Gastrocnemius medialis (tissue), 4 donors: ENCODE data around the gene CCL8. TPM values are rescaled to one million over a fixed set of nuclear protein-coding genes. Genes with fewer than 3 reads are reported as not detected.

Source experiments
- ATAC-seq, 2 donors: fragments of 150-250 bp; one replicate each; pipeline ENCODE4 v1.9.1; 2016
- DNase-seq, 2 donors: peaks; one replicate each; pipeline ENCODE4 v3.0.0-alpha.2; 2019
- H3K27ac ChIP-seq, 4 donors: fragments of 200-600 bp; sonication (generic); 1 replicate in 1 of 4; 2 replicates in 3 of 4; pipeline ENCODE4 v1.5.1; 2016 to 2018; ENCODE audit warnings: mild to moderate bottlenecking in 2 of 4, moderate library complexity in 1 of 4
- H3K27me3 ChIP-seq, 3 donors: fragments of 200-600 bp; sonication (generic) in 2 of 3; 1 replicate in 1 of 3; 2 replicates in 2 of 3; pipeline versions ENCODE4 v1.5.1 to v1.6.0; 2016 to 2019; ENCODE audit warnings: mild to moderate bottlenecking in 1 of 3, moderate library complexity in 1 of 3
- H3K36me3 ChIP-seq, 2 donors: fragments of 200-600 bp; sonication (generic) in 1 of 2; one replicate each; pipeline ENCODE4 v1.5.1; 2017 to 2018
- H3K4me1 ChIP-seq, 2 donors: fragments of 200-600 bp; sonication (generic) in 1 of 2; one replicate each; pipeline ENCODE4 v1.5.1; 2016 to 2017; ENCODE audit warnings: mild to moderate bottlenecking in 2 of 2
- H3K4me3 ChIP-seq, 4 donors: fragments of 200-600 bp; sonication (generic) in 3 of 4; 1 replicate in 1 of 4; 2 replicates in 3 of 4; pipeline ENCODE4 v1.5.1; 2016 to 2019; ENCODE audit warnings: mild to moderate bottlenecking in 2 of 4
- H3K9me3 ChIP-seq, 3 donors: fragments of 200-600 bp; sonication (generic) in 2 of 3; 1 replicate in 1 of 3; 2 replicates in 2 of 3; pipeline ENCODE4 v1.5.1; 2016 to 2019
- POLR2A ChIP-seq, 2 donors: fragments of 450-650 bp; IDR thresholded peaks; one replicate each; pipeline ENCODE4 v1.6.1; 2017; ENCODE audit warnings: antibody characterized with exemption in 2 of 2, mild to moderate bottlenecking in 2 of 2, moderate library complexity in 2 of 2
- in situ Hi-C, 4 donors: fragments of 200-750 bp; cut with MboI; loops; one replicate each; pipeline versions ENCODE4 v1.15.0 to v1.8.0; 2017; ENCODE audit warnings: low sequenced_read_pairs in 4 of 4
- intact Hi-C: fragments of 100-400 bp; cut with DNase I; formaldehyde crosslinking; loops from one replicate; pipeline ENCODE4 v1.15.1; 2023; ENCODE audit warnings: low total_unique reads
- total RNA-seq, 4 donors: library from RNA; depleted of rRNA; stranded (reverse); fragments of >200 nt; gene quantifications; one replicate each; pipeline versions ENCODE4 v1.1.0 to v1.2.3, GENCODE V29; 2016
- TF ChIP-seq, protein P1 (sequence below), 5 experiments: fragments of 450-650 bp in 3 of 5; fragments of 200-600 bp in 2 of 5; sonication (generic) in 2 of 5; IDR thresholded peaks in 4 of 5; conservative IDR thresholded peaks in 1 of 5; 1 replicate in 4 of 5; 2 replicates in 1 of 5; pipeline ENCODE4 v1.5.1; 2016 to 2019; ENCODE audit warnings: antibody characterized with exemption in 5 of 5, mild to moderate bottlenecking in 3 of 5, moderate library complexity in 3 of 5

Gene CCL8
- total RNA-seq, 4 donors from 2014 or later: 0.61 TPM; not detected in 3

DNA sequence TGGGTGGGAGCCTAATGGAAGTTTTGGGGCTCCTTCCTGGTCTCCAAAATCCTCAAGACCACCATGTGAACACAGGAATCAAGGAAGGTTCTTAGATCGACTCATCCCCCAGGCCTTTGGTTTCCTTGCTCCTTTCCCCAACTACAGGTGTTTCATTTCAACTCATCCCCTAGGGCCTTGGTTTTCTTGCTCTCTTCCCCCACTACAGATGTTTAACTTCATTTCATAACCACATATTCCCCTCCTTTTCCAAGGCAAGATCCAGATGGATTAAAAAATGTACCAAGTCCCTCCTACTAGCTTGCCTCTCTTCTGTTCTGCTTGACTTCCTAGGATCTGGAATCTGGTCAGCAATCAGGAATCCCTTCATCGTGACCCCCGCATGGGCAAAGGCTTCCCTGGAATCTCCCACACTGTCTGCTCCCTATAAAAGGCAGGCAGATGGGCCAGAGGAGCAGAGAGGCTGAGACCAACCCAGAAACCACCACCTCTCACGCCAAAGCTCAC is 33.9 kb upstream of the CCL8 start, which contains the start of gene CCL11:
Gene CCL11, plus strand, starts transcription at position 457 of the 507 bp plus-strand sequence. CDS start 67 bp downstream, outside the sequence.
- no peak within 1 kb of the TSS for H3K27ac ChIP-seq
- DNase-seq (no peak), ATAC-seq (no peak)
- H3K4me3 ChIP-seq: no peak within 1 kb of the TSS
- peaks cover 0 to 3% of the 10 kb centered on the region in 2 donors for H3K4me1 ChIP-seq
- intact Hi-C loops: no loop called here
- H3K27me3 ChIP-seq: no peaks in the 10 kb centered on the region
- in situ Hi-C loops: no loop called here
- no peaks in the 10 kb centered on the region for H3K36me3 ChIP-seq
- no peaks in the 10 kb centered on the region for H3K9me3 ChIP-seq
- TF ChIP-seq POLR2A (IDR thresholded peaks at IDR 0.05): no peak
- TF ChIP-seq, protein P1, sequence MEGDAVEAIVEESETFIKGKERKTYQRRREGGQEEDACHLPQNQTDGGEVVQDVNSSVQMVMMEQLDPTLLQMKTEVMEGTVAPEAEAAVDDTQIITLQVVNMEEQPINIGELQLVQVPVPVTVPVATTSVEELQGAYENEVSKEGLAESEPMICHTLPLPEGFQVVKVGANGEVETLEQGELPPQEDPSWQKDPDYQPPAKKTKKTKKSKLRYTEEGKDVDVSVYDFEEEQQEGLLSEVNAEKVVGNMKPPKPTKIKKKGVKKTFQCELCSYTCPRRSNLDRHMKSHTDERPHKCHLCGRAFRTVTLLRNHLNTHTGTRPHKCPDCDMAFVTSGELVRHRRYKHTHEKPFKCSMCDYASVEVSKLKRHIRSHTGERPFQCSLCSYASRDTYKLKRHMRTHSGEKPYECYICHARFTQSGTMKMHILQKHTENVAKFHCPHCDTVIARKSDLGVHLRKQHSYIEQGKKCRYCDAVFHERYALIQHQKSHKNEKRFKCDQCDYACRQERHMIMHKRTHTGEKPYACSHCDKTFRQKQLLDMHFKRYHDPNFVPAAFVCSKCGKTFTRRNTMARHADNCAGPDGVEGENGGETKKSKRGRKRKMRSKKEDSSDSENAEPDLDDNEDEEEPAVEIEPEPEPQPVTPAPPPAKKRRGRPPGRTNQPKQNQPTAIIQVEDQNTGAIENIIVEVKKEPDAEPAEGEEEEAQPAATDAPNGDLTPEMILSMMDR (IDR thresholded peaks at IDR 0.05 in 4 of 5, conservative IDR thresholded peaks at IDR 0.05 in 1 of 5): no peak

GRCh38 chr17:34287875-34288274 is 31.4 kb upstream of the CCL8 start:
- DNase-seq: no peak
- ATAC-seq: no peak
- no peak overlapping the region for H3K27ac ChIP-seq
- H3K9me3 ChIP-seq: no peaks in the 10 kb centered on the region
- H3K27me3 ChIP-seq: no peaks in the 10 kb centered on the region
- peaks cover 0 to 3% of the 10 kb centered on the region in 2 donors for H3K4me1 ChIP-seq
- intact Hi-C loops: no loop called here
- TF ChIP-seq, protein P1 (IDR thresholded peaks at IDR 0.05 in 4 of 5, conservative IDR thresholded peaks at IDR 0.05 in 1 of 5): no peak
- TF ChIP-seq POLR2A (IDR thresholded peaks at IDR 0.05): no peak
- H3K4me3 ChIP-seq: no peak overlapping the region
- in situ Hi-C loops: no loop called here
- H3K36me3 ChIP-seq: no peaks in the 10 kb centered on the region

DNA sequence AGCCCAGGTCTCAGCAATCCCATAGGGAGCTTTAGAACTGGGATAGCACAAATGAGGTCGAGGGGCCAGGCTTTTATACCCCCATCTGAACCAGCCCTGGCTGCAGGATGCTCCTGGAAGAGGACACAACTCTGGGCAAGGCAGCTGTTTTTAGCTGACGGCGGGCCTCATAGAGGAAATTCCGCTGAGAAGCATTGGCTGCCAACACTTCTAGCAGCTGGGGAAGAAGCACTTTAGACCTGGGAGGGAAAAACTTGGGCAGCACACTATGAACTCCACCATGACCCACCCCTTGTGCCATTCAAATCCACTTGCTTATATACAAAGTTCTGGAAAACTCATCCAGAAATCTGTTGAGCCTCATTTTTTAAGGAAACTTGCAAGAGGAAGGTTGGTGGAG is 28.6 kb upstream of the CCL8 start:
- no peaks in the 10 kb centered on the region for H3K36me3 ChIP-seq
- no peak overlapping the region for H3K27ac ChIP-seq
- TF ChIP-seq POLR2A (IDR thresholded peaks at IDR 0.05): no peak
- TF ChIP-seq, protein P1 (IDR thresholded peaks at IDR 0.05 in 4 of 5, conservative IDR thresholded peaks at IDR 0.05 in 1 of 5): no peak
- no peak for ATAC-seq
- H3K4me1 ChIP-seq: no peaks in the 10 kb centered on the region
- DNase-seq: no peak
- no peaks in the 10 kb centered on the region for H3K27me3 ChIP-seq
- no peak overlapping the region for H3K4me3 ChIP-seq
- H3K9me3 ChIP-seq: no peaks in the 10 kb centered on the region
- intact Hi-C loops (no loop called here), in situ Hi-C loops (no loop called here)

DNA sequence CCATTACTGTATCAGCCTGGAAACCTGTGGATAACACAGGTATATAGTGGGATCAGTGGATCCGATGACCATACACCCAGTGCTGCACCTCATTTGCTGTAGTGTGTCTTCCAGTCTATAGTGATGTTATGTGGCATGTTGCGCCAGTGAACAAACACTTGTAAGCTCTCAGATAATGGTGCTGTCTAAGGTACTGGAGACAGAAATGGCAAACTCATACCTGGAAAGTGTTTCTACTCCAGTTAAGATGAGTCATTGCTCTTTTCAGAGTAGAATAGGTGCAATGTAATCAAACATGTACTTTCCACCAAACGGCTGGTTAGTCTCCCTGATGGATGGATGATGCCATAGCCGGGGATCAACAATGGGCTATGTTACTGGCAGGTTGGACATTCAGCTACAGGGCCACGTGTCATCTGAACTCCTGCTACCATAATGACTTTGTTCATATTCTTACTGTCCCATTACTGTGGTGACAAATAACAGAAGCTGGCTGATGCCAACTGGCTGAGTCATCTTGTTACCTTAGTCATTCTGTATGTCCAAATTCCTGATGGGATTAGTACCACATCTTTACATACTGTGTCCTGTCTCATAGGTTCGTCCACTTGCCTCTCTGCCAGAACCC is 27.4 kb upstream of the CCL8 start:
- H3K36me3 ChIP-seq: no peaks in the 10 kb centered on the region
- in situ Hi-C loops (no loop called here), intact Hi-C loops (no loop called here)
- no peaks in the 10 kb centered on the region for H3K4me1 ChIP-seq
- DNase-seq (no peak), ATAC-seq (no peak)
- H3K27me3 ChIP-seq: no peaks in the 10 kb centered on the region
- no peak overlapping the region for H3K4me3 ChIP-seq
- no peak overlapping the region for H3K27ac ChIP-seq
- TF ChIP-seq, protein P1 (IDR thresholded peaks at IDR 0.05 in 4 of 5, conservative IDR thresholded peaks at IDR 0.05 in 1 of 5): no peak
- TF ChIP-seq POLR2A (IDR thresholded peaks at IDR 0.05): no peak
- no peaks in the 10 kb centered on the region for H3K9me3 ChIP-seq
